Brain pericyte (primary cell): Measurements from ENCODE around the gene UBA5.
A peak's percentile ranks its signal among the peaks of the same experiment; 100 is the strongest.

ENCODE experiments used
- DNase-seq: peaks from one replicate; pipeline ENCODE4 v3.0.0-alpha.2; 2012; ENCODE audit warnings: low read depth, low spot score

Gene UBA5

DNA sequence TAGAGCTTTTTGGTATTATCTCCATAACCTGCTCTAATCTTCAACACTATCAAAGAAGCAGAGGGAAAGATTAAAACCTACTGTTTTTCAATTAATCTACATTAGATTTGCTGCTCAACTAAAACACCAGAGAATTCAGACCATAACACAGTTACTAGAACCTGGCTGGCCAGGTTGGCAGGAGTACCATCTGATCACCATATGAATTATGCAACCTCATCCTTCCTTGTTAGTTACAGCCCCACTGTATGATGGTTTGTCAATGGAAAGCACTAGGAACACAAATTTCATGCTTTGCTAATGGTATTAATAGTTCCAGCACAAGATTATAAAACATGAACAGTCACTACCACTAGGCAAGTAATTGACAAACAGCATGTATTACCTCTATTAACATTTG lies 56.2 kb downstream of the UBA5 start:
- DNase-seq, result no peak

DNA sequence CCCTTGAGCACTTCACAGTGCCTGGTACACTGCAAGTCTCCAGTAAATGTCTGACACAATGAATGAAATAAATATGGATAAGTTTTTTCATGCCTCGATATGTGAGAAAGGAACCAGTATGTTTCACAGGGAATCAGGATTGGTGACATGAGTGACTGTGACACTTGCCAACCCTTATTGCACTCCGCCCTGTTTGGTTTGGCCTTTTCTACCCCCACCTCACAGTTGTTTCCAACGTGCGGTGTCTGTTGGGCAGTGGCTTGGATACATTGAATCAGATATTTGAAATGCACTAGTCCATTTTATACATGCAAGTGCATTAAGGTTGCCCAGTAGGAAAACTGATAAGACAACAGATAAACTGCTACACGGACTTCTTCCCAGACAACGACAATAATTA lies 60.1 kb downstream of the UBA5 start:
- no peak for DNase-seq

DNA sequence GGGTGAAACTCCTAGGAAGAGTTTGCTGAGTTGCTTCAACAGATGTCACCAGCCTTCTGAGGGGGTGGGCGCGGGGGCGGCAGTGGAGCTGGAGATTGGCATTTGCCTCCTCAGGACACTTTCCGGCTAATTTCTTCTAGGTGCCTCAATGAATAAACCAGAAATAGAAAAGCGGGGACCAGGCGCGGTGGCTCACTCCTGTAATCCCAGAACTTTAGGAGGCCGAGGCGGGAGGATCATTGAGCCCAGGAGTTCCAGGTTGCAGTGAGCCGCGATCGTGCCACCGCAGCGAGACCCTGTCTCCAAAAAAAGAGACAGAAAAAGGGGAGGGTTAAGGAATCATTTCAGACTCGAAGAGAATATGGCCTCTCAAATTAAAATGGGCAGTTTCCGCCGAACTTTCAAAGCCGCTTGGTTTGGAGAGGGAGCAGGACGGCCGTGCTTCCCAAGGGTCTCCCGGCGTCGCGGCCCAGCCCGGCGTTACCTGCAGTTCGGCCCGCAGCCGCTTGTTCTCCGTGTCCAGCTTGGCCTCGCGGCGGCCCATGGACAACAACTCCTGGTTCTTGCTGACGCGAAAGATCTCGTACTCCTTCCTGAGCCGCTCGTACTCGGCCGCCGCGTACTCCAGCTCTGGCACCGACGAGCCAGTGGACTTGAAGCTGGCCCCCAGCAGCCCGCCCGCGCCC lies 61.5 kb downstream of the UBA5 start:
- DNase-seq, result peak; percentile 29

DNA sequence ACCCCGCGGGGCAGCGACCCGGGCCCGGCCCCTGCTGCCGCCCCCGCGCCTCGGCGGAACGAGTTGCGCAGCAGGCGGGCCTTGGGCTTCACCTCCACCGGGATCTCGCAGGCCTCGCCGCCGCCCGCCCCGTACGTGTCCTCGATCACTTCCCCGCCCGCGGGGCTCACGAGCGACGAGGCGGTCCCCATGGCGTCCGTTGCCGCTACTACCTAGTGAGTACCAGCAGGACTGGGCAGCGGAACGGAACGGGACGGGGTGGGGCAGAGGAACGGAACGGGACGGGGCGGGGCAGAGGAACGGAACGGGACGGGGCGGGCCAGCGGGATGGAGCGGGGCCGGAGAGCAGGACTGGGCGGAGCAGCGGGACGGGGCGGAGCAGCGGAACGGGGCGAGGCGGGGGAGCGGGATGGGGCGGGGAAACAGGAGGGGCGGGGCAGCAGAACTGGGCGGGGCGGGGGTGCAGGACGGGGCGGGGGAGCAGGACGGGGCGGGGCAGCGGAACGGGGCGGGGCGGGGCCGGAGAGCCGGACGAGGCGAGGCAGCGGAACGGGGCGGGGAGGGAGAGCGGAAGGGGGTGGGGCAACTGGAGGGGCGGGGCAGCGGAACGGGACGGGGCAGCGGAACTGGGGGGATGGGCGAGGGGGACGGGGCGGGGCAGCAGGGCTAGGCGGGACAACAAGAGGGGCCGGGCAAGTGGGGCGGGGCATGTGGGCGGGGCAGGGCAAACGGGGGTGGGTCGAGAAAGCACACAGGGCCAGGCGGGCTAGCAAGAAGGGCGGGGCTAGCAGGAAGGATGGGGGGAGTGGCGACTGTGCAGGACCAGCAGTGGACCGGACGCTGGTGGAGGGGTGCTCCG lies 62.3 kb downstream of the UBA5 start, which contains the start of gene NPHP3:
Gene NPHP3, minus strand, starts transcription at position 245 of the 859 bp plus-strand sequence. Its CDS starts 54 bp downstream, at position 191.
- peak; percentile 78 for DNase-seq

GRCh38 chr3:132723024-132723950 lies 63.2 kb downstream of the UBA5 start:
- DNase-seq, result no peak

DNA sequence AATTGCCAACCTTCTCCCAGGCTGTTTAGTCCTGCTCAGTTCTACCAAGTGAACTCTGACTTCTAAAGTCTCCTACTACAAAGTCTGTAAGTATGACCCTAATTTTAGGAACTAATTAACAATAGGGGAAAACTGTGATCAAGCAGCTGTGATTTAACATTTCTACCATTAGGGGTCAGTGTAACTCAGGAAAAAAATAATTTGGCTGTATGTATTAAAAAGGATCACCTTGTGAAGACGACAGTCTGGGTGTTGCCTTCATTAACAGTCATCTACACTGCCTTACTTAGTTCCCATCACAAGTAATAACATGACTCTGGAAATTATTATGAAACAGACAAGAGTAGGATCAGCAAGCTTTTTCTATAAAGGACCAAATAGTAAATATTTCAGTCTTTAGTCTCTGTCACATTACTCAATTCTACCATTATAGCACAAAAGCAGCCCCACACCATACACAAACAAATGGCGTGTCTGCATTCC lies 66.3 kb downstream of the UBA5 start:
- no peak for DNase-seq
